Putamen (tissue), 1 donor: ENCODE results near the gene CAMSAP1.

Experiments
- DNase-seq: peaks from one replicate; pipeline ENCODE4 v3.0.0-alpha.2; 2016; ENCODE audit warnings: low spot score

The CAMSAP1 gene

DNA sequence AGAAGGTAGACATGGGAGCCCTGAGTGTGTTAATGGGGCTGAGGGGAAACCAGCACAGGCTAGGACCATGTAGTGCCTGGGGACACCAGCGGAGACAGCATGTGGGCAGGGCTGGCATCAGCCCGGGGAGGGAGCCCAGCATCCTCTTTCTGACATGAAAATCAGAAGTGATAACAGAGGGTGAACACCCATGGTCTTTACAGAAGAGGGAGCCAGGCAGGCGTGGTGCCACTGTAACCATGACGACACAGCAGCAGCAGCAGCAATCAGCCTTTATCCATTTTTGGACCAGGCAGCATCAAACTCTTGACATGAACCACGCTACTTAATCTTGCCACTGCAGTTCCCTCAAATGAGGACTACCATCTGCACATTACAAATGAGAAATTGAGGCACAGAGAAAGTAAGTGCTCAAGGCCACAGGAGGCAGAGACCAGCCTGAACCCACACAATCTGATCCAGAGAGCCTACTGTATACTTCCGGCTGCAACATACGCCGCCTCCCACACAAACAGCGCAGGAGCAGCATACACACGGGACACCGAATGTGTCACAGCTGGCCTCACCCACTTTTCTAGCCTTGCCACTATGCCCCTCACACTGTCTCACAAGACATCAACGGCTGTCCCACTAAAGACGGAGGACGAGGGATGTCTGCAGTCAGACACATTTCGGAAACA, 23.8 kb downstream of the CAMSAP1 start:
- DNase-seq: no peak

- DNase-seq: no peak
These were observed 25.3 kb downstream of the CAMSAP1 start for GRCh38 chr9:135882011-135882410.

DNA sequence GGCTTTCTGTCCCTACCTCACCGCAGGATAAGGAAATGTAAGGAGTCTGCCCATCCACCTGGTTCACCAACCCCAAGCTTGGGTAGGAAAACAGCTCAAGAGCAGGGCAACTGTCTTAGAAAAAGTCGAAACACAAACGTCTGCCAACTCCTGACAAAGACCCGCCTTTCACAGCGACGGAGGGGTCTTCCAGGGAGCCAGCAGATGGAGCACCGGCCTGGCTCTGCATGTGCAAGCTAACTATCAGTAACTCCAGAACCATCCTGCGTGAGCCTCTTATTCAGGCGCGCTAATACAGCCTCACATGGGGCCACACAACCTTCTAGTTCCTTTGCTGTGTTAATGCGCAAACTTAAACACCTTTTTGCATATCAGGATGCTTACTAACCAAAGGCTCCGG, 26.9 kb downstream of the CAMSAP1 start:
- no peak for DNase-seq

- no peak for DNase-seq
These were observed 27.7 kb downstream of the CAMSAP1 start for GRCh38 chr9:135879619-135880018.

DNA sequence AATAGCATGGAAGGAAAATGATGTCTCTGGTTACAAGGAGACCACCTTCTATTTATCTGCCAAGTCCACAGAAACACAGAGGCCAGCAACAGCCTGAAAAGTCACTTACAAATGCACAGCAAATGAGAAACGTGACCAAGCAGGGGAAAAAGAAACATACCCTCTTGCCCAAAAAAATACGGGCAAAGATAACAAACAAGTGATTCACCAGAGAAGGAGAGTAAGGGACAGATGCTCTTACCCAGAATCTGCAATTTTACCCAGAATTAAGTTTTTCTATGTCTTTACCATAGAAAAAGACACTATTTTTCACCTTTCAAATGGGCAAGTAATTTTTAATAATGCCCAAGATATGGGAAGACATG, 28.1 kb downstream of the CAMSAP1 start:
- DNase-seq: no peak

- no peak for DNase-seq
These were observed 28.7 kb downstream of the CAMSAP1 start for GRCh38 chr9:135878528-135879236.

DNA sequence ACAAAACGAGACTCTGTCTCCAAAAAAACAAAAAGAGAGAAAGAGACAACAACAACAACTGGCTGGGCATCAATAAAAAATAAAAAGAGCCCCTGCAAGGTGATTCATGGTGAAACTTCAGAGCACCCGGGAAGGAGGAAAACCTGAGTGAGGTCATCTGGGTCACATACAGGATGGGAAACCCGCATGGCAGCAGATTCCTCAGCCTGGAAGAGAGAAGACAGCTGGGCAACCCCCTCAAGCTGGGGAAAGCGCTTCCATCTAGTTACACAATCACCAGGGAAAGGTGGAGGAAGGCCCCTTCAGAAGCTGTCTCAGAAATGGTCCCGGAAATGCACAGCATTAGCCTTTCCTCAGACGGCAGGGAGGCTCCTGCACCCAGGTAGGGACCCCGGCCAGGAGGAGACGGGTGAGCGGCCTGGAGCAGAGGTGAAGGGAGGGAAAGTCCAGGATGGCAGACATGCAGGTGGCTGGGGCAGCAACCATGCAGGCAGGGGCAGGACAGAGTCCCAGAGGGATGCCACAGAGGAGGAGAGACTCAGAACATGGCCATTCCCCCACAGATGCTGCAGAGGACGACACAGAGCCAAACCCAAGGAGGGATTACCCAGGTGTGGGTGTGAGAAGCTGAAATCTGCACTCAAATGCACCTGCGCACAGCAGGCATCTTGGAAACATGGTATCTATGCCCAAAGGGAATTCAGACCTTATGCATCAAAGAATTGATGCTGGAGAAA, 29.4 kb downstream of the CAMSAP1 start:
- DNase-seq: no peak

GRCh38 chr9:135876936-135877335, 30.4 kb downstream of the CAMSAP1 start:
- DNase-seq: no peak

DNA sequence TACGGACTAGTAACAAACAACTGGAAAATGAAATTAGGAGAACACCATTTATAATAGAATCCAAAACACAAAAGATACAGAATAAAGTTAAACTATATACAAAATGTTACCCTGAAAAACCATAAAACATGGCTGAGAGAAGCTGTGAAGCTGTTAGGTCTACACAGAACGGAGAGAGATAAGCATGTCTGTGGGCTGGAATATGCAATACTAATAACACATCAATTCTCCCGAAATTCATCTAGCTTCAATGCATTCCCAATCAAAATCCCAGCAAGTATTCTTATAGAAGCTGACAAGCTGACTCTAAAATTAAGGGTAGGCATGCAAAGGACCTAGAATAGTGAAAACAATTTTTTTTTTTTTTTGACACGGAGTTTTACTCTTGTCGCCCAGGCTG, 32.5 kb downstream of the CAMSAP1 start:
- DNase-seq: no peak

DNA sequence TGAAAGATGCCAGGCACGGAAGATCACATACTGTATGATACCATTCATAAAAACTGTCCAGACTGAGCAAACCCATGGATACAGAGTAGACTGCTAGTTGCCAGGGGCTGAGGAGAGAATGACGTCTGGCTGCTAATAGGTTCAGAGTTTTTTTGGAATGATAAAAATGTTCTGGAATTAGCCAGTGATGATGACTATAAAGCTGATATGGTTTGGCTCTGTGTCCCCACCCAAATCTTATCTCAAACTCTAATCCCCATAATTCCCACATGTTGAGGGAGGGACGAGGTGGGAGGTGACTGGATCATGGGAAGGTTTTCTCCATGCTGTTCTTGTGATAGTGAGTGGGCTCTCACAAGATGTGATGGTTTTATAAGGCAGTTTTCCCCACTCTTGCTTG, 37.4 kb downstream of the CAMSAP1 start:
- DNase-seq: no peak

DNA sequence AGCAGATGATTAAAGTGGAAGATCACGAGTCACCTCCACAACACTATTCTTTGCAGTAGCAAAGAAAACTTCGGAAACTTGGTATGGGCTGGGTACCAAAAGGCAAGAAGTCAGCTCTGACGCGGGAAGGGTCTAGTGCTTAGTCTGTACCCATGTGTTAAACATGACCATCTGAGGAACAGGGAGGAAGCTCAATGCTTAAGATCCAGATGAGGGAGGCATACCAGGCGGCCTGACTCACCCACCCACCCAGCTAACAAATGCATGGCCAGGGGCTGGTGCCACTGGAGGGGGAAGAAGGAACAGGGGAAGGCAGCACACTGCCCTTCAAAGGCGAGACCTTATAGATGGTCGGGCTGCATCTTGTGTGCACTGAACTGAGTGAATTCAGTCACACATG, 41.8 kb downstream of the CAMSAP1 start:
- DNase-seq: no peak

DNA sequence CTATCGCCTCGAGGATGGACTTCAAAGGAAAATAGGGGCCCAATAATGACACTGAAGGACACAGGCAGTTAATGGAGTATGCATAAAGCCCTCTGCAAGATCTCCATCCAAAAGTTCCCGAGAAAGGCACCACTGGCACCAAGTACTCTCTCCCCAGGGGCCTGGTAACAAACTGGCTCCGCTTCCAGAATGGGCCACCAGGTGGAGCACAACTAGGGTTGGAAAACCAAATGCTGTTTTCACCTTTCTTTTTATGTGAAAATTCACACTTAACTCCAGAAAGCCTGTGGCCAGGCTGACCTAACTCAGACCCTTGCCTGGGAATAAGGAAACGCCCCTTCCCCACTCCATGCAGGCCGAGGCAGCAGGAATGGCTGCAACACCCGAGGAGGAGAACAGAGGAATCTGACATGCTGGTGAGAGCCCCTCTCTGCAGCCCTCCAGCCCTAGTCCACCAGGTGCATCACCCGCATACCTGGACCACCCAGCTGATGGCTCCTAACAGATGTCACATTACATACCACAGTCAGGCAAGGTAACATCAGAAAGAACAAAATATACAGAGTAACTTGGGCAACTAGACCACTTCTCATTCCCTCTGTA, 42.8 kb downstream of the CAMSAP1 start:
- no peak for DNase-seq

DNA sequence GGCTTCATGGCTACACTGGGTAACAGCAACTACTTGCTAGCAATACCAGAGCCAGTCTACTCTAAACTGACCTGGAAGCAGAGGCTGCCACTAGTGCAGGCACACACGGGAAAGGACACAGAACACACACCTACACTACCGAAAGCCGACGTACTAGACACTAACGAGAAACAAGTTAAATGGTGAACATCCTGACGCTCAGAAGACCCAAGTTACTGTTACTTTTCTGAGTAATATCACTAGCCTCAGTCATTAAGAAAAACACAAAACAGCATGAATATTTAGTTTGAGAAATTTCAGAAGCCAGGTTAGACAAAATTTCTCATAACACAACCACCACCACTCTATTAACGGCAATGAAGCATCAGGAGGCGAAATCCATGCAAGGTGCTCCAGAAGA, 44.5 kb downstream of the CAMSAP1 start:
- no peak for DNase-seq

DNA sequence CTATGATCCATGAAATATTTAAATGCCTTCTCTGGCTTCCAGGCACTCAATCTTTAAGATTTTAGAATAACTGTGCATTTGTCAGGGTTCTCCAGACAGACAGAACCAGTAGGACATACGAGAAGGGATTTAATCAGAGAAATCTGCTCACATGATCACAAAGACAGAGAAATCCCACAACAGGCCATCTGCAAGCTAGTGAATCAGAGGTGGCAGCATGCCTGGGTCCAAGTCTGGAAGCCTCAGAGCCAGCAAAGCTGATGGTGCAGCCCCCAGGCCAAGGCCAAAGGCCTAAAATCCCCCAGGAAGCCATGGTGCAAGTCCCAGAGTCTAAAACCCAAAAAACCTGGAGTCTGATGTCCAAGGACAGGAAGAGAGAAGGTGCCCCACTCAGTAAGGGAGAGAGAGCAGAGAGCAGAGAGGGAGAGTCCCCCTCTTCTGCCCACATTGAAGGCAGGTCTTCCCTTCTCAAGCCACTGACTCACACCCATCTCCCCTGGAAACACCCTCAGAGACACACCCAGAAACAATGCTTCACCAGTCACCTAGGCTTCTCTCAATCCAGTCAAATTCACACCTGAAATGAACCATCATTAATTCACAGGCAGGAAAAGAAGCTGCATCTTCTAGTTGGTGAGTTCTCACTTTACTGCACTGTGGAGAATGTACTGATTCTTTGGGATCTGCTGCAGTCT, 48.7 kb downstream of the CAMSAP1 start:
- no peak for DNase-seq

DNA sequence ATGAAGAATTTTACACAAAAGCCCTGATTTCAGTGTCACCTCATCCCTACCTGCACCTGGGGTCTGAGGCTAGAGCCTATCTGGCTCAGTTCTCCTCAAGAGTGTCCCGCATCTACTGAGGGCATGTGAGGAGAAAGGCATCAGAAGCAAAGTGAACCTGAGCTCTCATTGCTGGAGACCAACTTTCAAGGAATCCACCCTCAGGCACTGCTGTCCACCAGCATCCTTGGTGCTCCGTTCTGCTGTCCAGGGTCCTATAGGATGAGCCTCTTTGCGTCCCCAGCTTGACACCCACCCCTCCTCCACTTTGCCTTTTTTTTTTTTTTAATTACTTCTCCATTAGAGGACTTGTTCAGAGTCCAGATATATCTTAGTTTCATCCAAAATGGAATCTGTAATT, 49.5 kb downstream of the CAMSAP1 start:
- DNase-seq: no peak

GRCh38 chr9:135857371-135857786, 50.0 kb downstream of the CAMSAP1 start:
- DNase-seq: no peak

- no peak for DNase-seq
These were observed 55.6 kb downstream of the CAMSAP1 start for GRCh38 chr9:135851748-135852147.

GRCh38 chr9:135850737-135851136, 56.6 kb downstream of the CAMSAP1 start:
- DNase-seq: peak; percentile 20

GRCh38 chr9:135849181-135849580, 58.2 kb downstream of the CAMSAP1 start:
- no peak for DNase-seq

GRCh38 chr9:135848341-135849047, 58.9 kb downstream of the CAMSAP1 start:
- DNase-seq: no peak

DNA sequence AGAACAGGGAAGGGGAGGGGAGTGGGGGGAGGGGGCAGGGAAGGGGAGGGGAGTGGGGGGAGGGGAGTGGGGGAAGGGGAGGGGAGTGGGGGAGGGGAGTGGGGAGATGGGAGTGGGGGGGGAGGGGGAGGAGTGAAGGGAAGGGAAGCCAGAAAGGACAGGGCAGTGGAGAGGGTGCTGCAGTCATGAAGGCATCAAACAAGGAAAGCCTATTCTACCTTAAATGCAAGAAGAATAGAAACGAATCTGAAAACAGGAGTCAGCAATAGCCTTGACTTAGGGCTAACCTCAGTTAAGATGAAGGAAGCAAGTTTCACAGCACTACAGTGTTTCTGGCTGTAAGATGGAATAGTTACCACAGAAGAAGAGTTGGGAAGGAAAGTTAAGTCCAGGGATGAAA, 59.5 kb downstream of the CAMSAP1 start:
- no peak for DNase-seq

DNA sequence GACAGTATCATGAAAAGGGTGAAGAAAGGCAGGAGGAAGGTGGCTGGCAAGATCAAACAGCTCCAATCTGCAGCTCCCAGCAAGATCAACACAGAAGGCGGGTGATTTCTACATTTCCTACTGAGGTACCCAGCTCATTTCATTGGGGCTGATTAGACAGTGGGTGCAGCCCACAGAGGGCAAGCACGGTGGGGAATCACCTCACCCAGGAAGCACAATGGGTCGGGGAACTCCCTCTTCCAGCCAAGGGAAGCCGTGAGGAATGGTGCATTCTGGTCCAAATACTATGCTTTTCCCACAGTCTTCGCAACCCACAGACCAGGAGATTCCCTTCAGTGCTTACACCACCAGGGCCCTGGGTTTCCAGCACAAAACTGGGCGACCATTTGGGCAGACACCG, 66.8 kb downstream of the CAMSAP1 start:
- DNase-seq: no peak
